Measurements from ENCODE around the gene BMF.

The BMF gene

DNA sequence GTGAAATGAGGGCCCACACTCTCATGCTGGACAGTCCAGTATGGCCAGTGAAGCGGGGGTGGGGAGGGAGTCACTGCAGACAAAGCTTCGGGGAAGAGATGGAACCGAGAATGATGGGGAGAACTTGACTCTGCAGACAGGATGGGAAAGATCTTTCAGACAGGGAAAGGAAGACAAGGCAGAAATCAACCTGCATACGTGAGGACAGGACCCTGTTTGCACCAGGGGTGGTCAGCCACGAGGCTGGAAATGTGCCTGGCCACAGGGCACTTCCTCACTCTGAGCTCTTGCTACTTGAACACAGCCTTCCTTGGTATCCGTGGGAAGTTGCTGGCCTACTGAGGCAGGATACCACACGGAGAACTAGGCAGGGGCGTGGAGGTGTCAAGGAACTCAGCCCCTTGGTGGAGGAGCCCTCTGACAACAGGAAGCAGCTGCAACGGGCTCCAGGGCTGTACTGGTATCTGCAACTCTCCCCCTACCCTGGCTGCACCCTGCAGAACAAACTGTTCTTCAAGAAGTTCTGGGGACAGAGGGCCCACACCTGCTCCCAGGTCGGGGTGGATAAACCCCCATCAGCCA lies 60.4 kb downstream of the BMF start:
- no peak for DNase-seq
- ATAC-seq: no peak
- peaks cover 87% of the 10 kb centered on the region for H3K4me1 Mint-ChIP-seq
- peak overlapping the region; percentile 97 for H3K27ac Mint-ChIP-seq
- no peaks in the 10 kb centered on the region for H3K9me3 Mint-ChIP-seq
- no peaks in the 10 kb centered on the region for H3K27me3 Mint-ChIP-seq
- peak overlapping the region; percentile 66 for H3K4me3 Mint-ChIP-seq
- peaks cover 9% of the 10 kb centered on the region for H3K36me3 Mint-ChIP-seq (ENCODE audit: low read depth)

- Mint-ChIP-seq H3K27ac (peak overlapping the region; percentile 97), H3K36me3 (ENCODE audit: low read depth) (peaks cover 6% of the 10 kb centered on the region), H3K4me3 (peak overlapping the region; percentile 66), H3K4me1 (peaks cover 80% of the 10 kb centered on the region), H3K9me3 (no peaks in the 10 kb centered on the region), H3K27me3 (no peaks in the 10 kb centered on the region)
- peak; percentile 75 for DNase-seq
- peak; percentile 76 for ATAC-seq
Measured at GRCh38 chr15:40047415-40048210, 61.1 kb downstream of the BMF start.

GRCh38 chr15:40046721-40047414 lies 61.8 kb downstream of the BMF start:
- no peaks in the 10 kb centered on the region for H3K27me3 Mint-ChIP-seq
- H3K36me3 Mint-ChIP-seq (ENCODE audit: low read depth): peaks cover 6% of the 10 kb centered on the region
- H3K27ac Mint-ChIP-seq: peak overlapping the region; percentile 97
- no peak for DNase-seq
- H3K9me3 Mint-ChIP-seq: no peaks in the 10 kb centered on the region
- peaks cover 73% of the 10 kb centered on the region for H3K4me1 Mint-ChIP-seq
- peak overlapping the region; percentile 66 for H3K4me3 Mint-ChIP-seq
- ATAC-seq: peak; percentile 37

GRCh38 chr15:40045572-40046217 lies 63.0 kb downstream of the BMF start:
- Mint-ChIP-seq H3K4me1 (peaks cover 72% of the 10 kb centered on the region), H3K9me3 (no peaks in the 10 kb centered on the region), H3K36me3 (ENCODE audit: low read depth) (peaks cover 6% of the 10 kb centered on the region), H3K27me3 (no peaks in the 10 kb centered on the region), H3K27ac (peak overlapping the region; percentile 43), H3K4me3 (no peak overlapping the region)
- DNase-seq: no peak
- no peak for ATAC-seq

- peak; percentile 92 for DNase-seq
- no peaks in the 10 kb centered on the region for H3K27me3 Mint-ChIP-seq
- H3K4me1 Mint-ChIP-seq: peaks cover 76% of the 10 kb centered on the region
- H3K9me3 Mint-ChIP-seq: no peaks in the 10 kb centered on the region
- H3K4me3 Mint-ChIP-seq: peak overlapping the region; percentile 61
- peaks cover 10% of the 10 kb centered on the region for H3K36me3 Mint-ChIP-seq (ENCODE audit: low read depth)
- peak overlapping the region; percentile 43 for H3K27ac Mint-ChIP-seq
- ATAC-seq: peak; percentile 78
Measured at GRCh38 chr15:40044717-40045571, 63.7 kb downstream of the BMF start.

DNA sequence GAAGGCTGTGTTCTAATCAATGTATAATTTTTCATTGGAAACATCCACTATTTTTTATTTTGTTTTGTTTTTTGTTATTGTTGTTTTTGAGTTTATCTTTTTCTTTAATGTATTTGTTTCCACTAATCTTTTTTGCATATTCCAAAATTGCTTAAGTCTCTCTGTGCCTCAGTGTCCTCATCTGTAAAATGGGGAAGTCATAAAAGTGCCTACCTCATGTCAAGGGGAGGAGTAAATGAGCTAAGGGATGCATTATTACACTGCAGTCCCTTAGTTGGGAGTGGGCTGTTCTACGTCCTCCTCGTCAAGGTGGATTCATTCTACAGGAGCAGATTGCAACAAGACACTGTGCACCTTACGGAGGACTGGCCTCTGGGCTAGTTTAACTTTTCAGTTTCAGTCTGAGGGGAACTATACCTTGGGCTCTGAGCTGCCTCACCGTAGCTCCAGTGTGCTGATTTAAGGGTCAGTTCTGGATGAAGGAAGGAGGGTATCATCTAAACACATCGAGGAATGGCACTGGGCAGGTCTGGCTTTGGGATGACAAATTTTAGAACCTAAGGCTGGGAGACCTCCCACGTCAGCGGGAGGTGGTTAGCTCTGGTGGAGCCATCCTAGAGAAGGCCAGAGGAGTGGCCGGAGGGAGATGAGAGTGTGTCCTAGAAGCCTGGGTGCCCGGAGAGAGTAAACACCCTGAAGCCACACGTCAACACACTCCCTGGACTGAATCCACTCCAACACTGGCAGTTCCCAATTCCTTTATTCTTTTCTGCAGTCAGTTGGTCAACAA lies 64.6 kb downstream of the BMF start:
- Mint-ChIP-seq H3K36me3 (ENCODE audit: low read depth) (peaks cover 12% of the 10 kb centered on the region), H3K4me1 (peaks cover 68% of the 10 kb centered on the region), H3K9me3 (no peaks in the 10 kb centered on the region), H3K27me3 (no peaks in the 10 kb centered on the region), H3K4me3 (peak overlapping the region; percentile 61), H3K27ac (peak overlapping the region; percentile 43)
- DNase-seq (no peak), ATAC-seq (no peak)

DNA sequence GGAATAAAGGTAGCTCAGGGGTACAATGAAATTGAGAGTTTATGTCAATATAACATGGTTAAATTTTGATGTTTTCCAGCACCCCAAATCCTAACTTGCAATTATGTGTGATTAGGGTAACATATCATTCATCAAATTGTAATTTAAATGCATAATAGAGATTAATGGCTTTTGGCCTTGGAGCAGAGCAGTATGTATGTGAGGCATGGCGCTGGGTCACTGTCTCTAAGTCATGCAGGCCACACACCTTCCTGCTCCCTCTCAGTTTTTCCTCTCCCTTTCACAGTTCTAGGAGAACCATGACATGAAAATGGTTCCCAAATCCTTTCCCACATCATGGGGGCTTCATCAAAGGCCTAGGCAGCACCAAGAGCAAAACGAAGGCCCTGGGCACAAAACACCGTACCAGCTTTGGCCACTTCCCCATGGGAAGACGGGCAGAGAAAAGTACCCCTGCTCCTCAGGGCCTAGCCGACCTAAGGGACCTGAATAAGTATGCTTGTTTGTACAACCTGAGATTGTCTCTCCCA lies 65.8 kb downstream of the BMF start:
- DNase-seq: no peak
- no peak overlapping the region for H3K4me3 Mint-ChIP-seq
- H3K9me3 Mint-ChIP-seq: no peaks in the 10 kb centered on the region
- ATAC-seq: no peak
- H3K27ac Mint-ChIP-seq: no peak overlapping the region
- H3K27me3 Mint-ChIP-seq: no peaks in the 10 kb centered on the region
- H3K36me3 Mint-ChIP-seq (ENCODE audit: low read depth): peaks cover 17% of the 10 kb centered on the region
- H3K4me1 Mint-ChIP-seq: peaks cover 62% of the 10 kb centered on the region

DNA sequence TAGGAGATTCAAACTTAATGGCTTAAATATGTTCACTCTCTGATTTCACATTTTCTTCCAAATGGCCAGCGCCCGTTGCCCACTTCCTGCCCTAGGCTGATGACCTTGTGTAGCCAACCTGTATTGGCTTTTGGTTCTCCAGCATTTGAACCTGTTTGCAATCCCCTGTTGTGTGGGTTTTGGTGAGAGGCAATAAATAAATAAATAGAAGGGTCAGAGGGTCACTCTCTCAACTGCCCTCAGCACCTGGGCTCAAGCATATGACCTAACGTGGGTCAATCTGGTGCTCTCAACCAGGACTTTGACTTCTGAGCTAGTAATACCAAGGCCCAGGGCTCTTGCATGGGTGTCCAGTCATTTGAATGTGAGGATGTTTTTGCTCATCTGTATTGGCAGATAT lies 67.9 kb downstream of the BMF start:
- Mint-ChIP-seq H3K27me3 (no peaks in the 10 kb centered on the region), H3K36me3 (ENCODE audit: low read depth) (peaks cover 33% of the 10 kb centered on the region), H3K4me3 (peak overlapping the region; percentile 98), H3K27ac (no peak overlapping the region), H3K4me1 (peaks cover 62% of the 10 kb centered on the region), H3K9me3 (no peaks in the 10 kb centered on the region)
- no peak for DNase-seq
- ATAC-seq: no peak

DNA sequence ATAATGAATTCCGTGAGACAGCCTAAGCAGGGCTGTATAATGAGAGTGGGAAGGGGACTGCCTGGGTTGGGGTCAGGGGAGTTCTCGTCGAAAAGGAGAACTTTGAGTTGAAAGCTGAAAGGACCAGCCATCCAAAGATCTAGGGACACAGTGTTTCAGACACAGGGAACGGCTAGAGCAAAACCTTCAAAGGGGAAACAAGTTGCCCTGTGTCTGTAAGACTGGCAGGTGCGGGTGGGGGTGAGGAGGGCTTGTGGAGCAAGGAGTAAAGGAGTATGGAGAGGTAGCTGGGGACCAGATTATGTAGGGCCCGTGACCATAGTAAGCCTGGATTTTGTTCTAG lies 68.4 kb downstream of the BMF start:
- H3K4me3 Mint-ChIP-seq: peak overlapping the region; percentile 98
- H3K9me3 Mint-ChIP-seq: no peaks in the 10 kb centered on the region
- no peak for ATAC-seq
- peaks cover 60% of the 10 kb centered on the region for H3K4me1 Mint-ChIP-seq
- H3K27ac Mint-ChIP-seq: peak overlapping the region; percentile 67
- H3K36me3 Mint-ChIP-seq (ENCODE audit: low read depth): peaks cover 37% of the 10 kb centered on the region
- H3K27me3 Mint-ChIP-seq: no peaks in the 10 kb centered on the region
- DNase-seq: no peak

GRCh38 chr15:40038638-40039543 lies 69.8 kb downstream of the BMF start, which contains the start of gene SRP14:
Gene SRP14 (minus strand): TSS chr15:40039181. CDS start chr15:40039116, 65 bp downstream.
- H3K9me3 Mint-ChIP-seq: no peaks in the 10 kb centered on the region
- H3K4me1 Mint-ChIP-seq: peaks cover 51% of the 10 kb centered on the region
- DNase-seq: peak; percentile 95
- ATAC-seq: peak; percentile 96
- peaks cover 47% of the 10 kb centered on the region for H3K36me3 Mint-ChIP-seq (ENCODE audit: low read depth)
- H3K4me3 Mint-ChIP-seq: peak within 1 kb of the TSS; percentile 98
- peak within 1 kb of the TSS; percentile 90 for H3K27ac Mint-ChIP-seq
- H3K27me3 Mint-ChIP-seq: no peaks in the 10 kb centered on the region

- no peaks in the 10 kb centered on the region for H3K27me3 Mint-ChIP-seq
- peak overlapping the region; percentile 98 for H3K4me3 Mint-ChIP-seq
- H3K9me3 Mint-ChIP-seq: no peaks in the 10 kb centered on the region
- peaks cover 48% of the 10 kb centered on the region for H3K36me3 Mint-ChIP-seq (ENCODE audit: low read depth)
- DNase-seq (no peak), ATAC-seq (no peak)
- H3K27ac Mint-ChIP-seq: peak overlapping the region; percentile 90
- peaks cover 50% of the 10 kb centered on the region for H3K4me1 Mint-ChIP-seq
Measured at GRCh38 chr15:40038275-40038637, 70.4 kb downstream of the BMF start.

All from activated naive CD8-positive, alpha-beta T cell treated with anti-CD3 and anti-CD28 coated beads, Interleukin-2, amount 50 U/mL, for 24 hours (primary cell).